Measurements from ENCODE around the gene ARRDC3.

ARRDC3 gene

DNA sequence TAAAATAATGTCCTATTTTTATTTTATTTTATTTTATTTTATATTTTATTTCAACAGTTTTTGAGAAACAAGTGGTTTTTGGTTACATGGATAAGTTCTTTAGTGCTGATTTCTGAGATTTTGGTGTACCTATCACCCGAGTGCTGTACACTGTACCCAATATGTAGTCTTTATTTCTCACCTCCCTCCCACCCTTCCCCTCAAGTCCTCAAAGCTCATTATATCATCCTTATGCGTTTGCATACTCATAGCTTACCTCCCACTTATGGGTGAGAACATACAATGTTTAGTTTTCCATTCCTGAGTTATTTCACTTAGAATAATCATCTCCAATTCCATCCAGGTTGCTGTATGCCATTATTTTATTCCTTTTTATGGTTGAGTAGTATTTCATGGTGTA, 63.5 kb downstream of the ARRDC3 start:
- DNase-seq: no peak
- H3K27me3 ChIP-seq (replicated peaks in 2 of 5; ENCODE audit: control insufficient read depth in 4 of 5, insufficient read depth in 5 of 5, low read length in 4 of 5): no peaks in the 10 kb centered on the region
- ChIA-PET CTCF (no interaction called here), POLR2A (no interaction called here)
- H3K27ac ChIP-seq (ENCODE audit: insufficient read depth in 1 of 2, low read depth in 1 of 2, low read length in 2 of 2, poor library complexity in 1 of 2, severe bottlenecking in 2 of 2): no peak overlapping the region
- no CpG with 5 or more reads among the region's 2 CpGs for WGBS (ENCODE audit: insufficient coverage)
- H3K36me3 ChIP-seq (ENCODE audit: control insufficient read depth in 4 of 4, insufficient read depth in 4 of 4, low read length in 3 of 4): no peaks in the 10 kb centered on the region
- no peak overlapping the region for H3K4me3 ChIP-seq (ENCODE audit: control insufficient read depth in 1 of 7, extremely low read depth in 1 of 7, insufficient read depth in 4 of 7, low read depth in 2 of 7, low read length in 6 of 7)
- no peaks in the 10 kb centered on the region for H3K9me3 ChIP-seq (ENCODE audit: control extremely low read depth in 1 of 5, control insufficient read depth in 4 of 5, insufficient read depth in 2 of 5, low read depth in 1 of 5, low read length in 4 of 5)
- peaks cover 0 to 9% (median 4%) of the 10 kb centered on the region in 4 experiments for H3K4me1 ChIP-seq (ENCODE audit: control extremely low read depth in 1 of 4, control insufficient read depth in 4 of 4, insufficient read depth in 4 of 4, low read length in 3 of 4)

DNA sequence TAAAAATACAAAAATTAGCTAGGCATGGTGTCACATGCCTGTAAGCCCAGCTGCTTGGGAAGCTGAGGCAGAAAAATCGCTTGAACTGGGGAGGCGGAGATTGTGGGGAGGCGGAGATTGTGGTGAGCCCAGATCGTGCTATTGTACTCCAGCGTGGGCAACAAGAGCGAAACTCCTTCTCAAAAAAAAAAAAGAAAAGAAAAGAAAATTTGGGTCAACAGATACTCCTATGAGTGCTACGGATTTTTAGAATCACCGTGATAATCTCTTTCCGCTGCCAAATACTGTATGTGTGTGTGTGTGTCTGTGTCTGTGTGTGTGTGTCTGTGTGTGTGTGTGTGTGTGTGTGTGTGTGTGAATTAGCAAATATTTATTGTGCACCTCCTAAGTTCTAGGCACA, 64.4 kb downstream of the ARRDC3 start:
- Histone ChIP-seq H3K4me3 (ENCODE audit: control insufficient read depth in 1 of 7, extremely low read depth in 1 of 7, insufficient read depth in 4 of 7, low read depth in 2 of 7, low read length in 6 of 7) (no peak overlapping the region), H3K4me1 (ENCODE audit: control extremely low read depth in 1 of 4, control insufficient read depth in 4 of 4, insufficient read depth in 4 of 4, low read length in 3 of 4) (peaks cover 5 to 17% (median 13%) of the 10 kb centered on the region in 4 experiments), H3K36me3 (ENCODE audit: control insufficient read depth in 4 of 4, insufficient read depth in 4 of 4, low read length in 3 of 4) (no peaks in the 10 kb centered on the region), H3K27me3 (replicated peaks in 2 of 5; ENCODE audit: control insufficient read depth in 4 of 5, insufficient read depth in 5 of 5, low read length in 4 of 5) (no peaks in the 10 kb centered on the region), H3K27ac (ENCODE audit: insufficient read depth in 1 of 2, low read depth in 1 of 2, low read length in 2 of 2, poor library complexity in 1 of 2, severe bottlenecking in 2 of 2) (no peak overlapping the region), H3K9me3 (ENCODE audit: control extremely low read depth in 1 of 5, control insufficient read depth in 4 of 5, insufficient read depth in 2 of 5, low read depth in 1 of 5, low read length in 4 of 5) (no peaks in the 10 kb centered on the region)
- POLR2A ChIA-PET: no interaction called here
- CTCF ChIA-PET: no interaction called here
- no peak for DNase-seq
- 98% methylated on average over 6 of the region's 9 CpGs for WGBS (ENCODE audit: insufficient coverage)
